HG02763 (cell line): ENCODE measurements around the gene OR5I1.
"Not testable (repeated sequence)": the region's sequence is repeated elsewhere in the genome, so short reads cannot be mapped to it uniquely, and the experiment has no call there.

Experiments
- ATAC-seq: cut with Tn5 transposase; IDR thresholded peaks from one replicate; pipeline ENCODE4 v1.9.1; 2021; ENCODE audit warnings: mild to moderate bottlenecking, moderate library complexity; ENCODE audit not compliant: unreplicated experiment

The OR5I1 gene

DNA sequence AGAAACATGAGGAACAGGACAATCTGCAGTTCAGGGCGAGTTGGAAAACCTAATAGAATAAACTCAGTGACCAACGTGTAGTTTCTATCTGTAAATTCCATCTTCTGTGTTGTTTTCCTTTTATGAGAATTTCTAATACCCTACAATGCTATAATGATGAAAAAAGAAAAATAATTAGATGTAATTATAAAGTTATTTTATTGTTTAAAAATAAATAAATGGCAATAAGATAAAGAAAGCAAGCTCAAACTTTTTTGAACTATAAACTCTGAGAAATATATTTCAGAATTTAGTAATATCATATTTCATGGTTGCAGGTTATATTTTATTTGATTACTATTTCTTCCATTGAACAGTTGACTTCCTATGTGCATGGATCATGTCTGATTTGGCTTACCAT lies at the start of gene OR5I1:
OR5I1 (minus strand) TSS at position 101 of the 400 bp plus-strand sequence; CDS start at position 101, 0 bp downstream.
- ATAC-seq: no peak

DNA sequence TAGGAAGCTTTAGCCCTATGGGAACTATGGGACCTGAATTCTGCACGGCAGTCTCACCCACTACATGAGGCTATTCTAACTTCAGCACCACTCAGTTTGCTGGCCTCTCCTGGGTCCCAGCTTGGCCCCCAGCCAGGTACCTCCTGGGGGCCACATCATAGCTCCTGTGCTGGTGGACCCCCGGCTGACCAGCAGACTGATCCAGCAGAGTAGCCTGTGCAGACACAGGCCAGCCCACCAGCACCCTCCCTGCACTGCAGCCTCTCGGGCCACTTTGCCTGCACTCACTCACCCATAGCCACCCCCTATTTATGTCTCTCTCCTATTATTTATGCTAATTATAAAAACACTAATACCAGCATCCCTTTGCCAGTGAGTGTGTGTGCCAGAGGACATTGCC lies 34.7 kb upstream of the OR5I1 start:
- no peak for ATAC-seq

DNA sequence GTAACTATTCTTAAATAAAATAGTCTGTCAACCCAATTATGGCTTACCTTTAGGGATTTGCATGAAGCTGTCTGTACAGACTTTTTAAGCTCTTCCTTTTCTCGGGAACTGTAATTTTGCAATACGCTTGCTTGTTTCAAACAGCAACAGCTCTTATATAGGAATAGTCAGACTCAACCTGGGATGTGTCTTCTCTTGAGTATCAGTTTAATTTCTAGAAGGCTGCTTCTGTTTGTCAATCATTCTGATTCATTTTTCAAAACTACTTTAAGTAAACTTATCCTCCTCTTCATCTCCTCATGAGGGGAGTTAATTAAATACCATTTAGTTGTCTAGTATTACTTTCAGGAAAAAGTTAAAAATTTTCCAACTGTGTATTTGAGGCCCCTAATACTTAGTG lies 33.6 kb upstream of the OR5I1 start, which contains the start of gene OR10AG1:
OR10AG1 (minus strand) TSS at position 101 of the 400 bp plus-strand sequence; CDS start at position 63, 38 bp downstream.
- no peak for ATAC-seq

DNA sequence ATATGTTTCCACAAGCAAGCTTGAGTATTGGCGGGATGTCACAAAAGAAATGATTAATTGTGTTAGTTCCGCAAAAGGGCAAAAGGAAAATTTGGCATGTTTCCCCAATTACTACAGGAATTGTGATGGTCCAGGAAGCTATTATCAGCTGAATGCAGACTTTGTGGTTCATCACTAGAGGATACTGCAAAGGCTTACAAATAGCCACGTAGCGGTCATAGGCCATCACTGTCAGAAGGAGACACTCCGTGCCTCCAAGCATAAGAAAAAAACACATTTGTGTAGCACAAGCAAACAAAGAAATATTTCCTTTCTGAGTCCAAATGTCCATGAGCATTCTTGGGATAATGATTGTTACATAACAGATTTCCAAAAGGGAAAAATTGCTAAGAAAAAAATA lies 31.7 kb upstream of the OR5I1 start:
- ATAC-seq: no peak

DNA sequence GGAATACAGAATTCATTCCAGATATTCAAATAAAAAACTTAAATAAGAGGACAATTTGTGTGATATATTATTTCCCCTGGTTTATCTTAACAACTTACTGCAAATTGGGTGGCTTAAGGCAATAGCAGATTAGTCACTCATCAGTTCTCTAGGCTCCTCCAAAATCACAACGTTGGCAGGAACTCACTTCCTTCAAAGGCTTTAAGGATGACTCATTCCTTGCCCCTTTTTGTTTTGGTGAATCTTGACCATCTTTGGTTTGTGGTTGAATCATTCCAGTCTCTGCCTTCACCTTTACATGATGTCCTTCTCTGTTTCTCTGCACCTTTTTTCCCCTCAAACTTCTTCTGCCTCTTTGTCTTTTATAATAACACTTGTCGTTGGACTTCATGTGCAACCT lies 30.2 kb upstream of the OR5I1 start:
- no peak for ATAC-seq

DNA sequence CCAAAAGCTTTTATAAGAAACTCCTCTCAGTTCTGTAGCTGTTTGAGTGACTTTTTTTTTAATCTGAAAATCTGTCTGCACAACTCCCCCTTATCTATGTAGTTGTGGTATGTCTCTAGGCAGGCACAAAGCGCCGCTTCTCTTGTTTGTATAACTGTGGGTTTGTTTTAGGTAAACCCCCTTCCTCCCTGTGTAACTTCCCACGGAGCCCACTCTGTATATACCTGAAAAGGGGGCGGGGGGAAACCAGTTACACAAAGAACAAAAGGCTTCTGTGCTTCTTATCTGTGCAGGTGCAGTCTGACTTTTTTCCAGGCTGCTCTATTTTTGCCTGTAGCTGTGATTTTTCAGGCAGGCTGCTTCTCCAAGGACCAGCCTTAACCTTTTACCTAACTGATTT lies 20.3 kb upstream of the OR5I1 start:
- ATAC-seq: no peak

DNA sequence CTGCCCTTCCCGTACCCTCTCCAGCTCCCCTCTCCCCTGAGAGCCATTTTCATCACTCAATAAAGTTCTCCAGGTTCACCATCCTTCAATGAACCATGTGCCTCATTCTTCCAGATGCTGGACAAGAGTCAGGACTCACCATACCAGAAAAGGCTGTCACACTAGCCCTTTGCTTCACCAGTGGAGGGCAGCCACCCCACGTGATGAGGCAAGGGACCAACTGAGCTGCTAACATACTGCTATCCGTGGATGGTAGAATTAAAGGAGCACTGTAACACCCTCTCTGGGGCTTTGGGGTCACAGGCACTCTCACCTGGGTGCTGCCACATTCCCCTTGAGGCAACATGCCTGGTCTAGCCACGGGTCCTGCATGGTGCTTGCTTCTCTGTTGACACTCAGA lies 13.1 kb upstream of the OR5I1 start:
- ATAC-seq: no peak

DNA sequence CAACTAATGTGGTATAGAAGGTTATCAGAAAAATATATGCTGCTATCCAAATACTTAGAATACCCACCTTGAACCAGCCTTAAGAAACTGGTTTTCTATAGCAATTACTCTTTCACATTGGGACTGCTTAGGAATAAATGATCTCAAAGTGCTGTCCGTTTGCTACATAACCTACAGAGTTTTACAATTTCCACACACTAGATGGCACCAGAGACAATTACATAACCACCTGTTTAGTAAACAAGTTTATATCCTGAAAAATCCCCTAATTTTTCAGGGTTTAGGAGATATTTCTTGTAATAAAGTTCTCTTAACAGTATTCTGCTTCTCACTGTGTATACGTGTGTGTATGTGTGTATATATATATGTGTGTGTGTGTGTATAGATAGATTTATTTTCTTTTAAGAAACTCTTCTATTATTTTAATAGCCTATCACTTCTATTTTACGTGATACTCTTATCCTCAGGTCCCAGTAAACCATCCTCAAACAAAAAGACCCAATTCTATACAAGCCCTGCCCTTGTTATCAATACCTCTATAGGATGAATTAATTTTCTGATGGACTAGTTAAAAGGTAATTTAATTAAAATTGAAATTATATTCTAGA lies 6.7 kb upstream of the OR5I1 start:
- ATAC-seq: no peak

DNA sequence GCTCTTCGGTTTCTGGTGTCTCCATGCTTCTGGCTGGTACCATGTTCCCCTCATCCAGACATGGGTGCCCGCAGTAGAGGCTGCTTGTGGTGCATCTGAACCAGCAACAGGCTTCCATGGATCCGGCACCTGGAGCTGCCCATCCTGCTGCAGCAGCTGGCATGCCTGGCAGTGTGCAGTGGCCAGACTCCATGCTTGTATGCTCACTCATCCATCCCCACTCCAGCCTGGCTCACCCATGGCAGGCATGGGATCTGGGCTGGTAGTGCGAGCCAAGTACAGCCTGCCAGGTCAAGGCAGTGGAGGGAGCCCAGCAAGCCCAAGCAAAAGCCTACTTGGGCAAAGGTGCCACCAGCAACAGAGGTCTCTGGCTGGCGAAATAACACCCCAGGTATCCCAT lies 15.7 kb downstream of the OR5I1 start:
- ATAC-seq: no peak

DNA sequence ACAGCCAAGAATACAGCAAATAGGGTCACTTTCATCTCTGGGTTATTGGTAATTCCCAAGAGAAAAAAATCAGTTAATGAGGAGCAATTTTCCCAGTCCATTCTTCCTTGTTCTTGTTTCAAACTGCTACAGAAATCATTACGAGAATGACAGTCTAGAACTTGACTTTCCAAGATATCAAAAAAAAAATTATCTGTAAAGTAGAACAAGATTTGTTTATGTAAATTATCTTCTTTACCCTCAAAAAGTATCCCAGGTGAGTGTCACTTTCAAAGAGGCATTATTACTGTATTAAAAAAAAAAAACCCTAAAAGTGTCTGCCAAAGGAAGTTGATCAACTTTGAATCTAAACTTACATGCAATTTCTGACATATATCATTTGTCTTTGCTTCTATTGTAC lies 21.7 kb downstream of the OR5I1 start, which contains the start of gene OR5W2:
OR5W2 (minus strand) TSS at position 101 of the 400 bp plus-strand sequence; CDS start at position 101, 0 bp downstream.
- ATAC-seq: no peak

DNA sequence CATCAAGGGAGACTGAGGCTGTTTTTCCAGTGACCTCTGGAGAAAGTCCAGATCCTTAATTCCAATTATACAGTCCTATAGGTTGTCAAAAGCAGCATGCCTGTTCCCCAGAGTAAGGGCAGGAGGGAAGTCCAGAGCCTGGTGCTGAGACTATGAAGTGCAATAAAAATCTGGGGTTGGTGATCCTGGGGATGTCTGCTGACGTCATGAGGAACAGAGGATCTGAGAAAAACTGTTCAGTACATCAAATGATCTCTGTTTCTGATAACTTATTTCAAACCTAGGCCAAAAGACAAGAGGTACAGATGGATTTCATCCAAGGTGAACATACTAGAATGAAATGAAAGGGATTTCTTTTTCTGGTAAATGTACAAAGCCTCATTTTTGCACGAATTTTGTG lies 33.9 kb downstream of the OR5I1 start:
- no peak for ATAC-seq

DNA sequence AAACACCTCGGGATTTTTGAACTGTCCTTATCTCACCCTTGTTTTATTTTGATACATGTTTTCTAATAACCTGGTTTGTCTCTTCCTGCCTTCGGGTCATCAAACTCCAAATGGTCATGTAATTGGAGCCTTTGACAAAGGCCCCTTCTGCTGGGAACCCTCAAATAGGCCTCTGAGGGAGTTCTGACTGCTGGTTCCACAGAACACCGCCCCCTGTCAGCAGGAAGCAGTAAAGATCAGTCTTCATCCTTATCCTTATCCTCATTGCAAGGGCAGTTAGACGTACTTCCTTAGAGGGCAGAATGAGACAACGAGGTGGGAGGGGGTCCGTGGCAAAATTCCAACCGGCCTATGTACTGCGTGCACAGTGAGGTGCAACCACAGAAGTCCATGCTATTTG lies 41.0 kb downstream of the OR5I1 start:
- no peak for ATAC-seq

DNA sequence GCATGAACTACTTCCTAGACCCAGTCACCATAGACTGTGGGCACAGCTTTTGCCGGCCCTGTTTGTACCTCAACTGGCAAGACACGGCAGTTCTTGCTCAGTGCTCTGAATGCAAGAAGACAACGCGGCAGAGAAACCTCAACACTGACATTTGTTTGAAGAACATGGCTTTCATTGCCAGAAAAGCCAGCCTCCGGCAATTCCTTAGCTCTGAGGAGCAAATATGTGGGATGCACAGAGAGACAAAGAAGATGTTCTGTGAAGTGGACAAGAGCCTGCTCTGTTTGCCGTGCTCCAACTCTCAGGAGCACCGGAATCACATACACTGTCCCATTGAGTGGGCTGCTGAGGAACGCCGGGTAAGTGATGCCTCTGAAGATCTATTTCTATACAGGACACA lies 50.7 kb downstream of the OR5I1 start:
- ATAC-seq: not testable (repeated sequence)
